ENCODE results near the gene FAM50B.
"Not testable (repeated sequence)": the region's sequence is repeated elsewhere in the genome, so short reads cannot be mapped to it uniquely, and the experiment has no call there.

The FAM50B gene

DNA sequence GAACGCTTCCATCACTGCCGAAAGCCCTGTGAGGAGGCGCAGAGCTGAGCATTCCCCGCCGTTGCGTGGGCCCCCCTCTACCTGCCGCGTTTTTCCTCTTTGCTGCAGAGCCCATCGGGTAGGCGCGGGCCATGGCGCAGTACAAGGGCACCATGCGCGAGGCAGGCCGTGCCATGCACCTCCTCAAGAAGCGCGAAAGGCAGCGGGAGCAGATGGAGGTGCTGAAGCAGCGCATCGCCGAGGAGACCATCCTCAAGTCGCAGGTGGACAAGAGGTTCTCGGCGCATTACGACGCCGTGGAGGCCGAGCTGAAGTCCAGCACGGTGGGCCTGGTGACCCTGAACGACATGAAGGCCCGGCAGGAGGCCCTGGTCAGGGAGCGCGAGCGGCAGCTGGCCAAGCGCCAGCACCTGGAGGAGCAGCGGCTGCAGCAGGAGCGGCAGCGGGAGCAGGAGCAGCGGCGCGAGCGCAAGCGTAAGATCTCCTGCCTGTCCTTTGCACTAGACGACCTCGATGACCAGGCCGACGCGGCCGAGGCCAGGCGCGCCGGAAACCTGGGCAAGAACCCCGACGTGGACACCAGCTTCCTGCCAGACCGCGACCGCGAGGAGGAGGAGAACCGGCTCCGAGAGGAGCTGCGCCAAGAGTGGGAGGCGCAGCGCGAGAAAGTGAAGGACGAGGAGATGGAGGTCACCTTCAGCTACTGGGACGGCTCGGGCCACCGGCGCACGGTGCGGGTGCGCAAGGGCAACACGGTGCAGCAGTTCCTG is 693 bp downstream of the FAM50B start:
- no peak for DNase-seq (ENCODE audit: low read depth in 2 of 2)

DNA sequence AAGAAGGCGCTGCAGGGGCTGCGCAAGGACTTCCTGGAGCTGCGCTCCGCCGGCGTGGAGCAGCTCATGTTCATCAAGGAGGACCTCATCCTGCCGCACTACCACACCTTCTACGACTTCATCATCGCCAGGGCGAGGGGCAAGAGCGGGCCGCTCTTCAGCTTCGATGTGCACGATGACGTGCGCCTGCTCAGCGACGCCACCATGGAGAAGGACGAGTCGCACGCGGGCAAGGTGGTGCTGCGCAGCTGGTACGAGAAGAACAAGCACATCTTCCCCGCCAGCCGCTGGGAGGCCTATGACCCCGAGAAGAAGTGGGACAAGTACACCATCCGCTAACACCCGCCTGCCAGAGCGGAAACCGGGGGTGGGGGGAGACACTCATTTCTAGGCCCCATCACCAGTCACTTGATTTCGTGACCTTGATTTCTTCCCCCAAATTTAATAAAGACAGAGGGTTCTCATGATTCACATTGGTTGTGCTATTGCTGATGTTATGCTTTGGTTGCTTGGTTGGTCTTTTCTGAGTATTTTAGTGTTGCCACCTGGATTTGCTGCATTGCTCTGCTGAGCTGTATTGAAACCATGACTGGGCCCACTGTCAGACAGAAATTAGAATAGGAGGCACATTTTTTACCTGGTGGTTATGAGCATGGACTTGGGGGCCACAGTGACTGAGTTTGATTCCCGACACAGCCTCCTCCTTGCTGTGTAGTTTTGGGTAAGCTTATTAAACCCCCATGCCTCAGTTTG is 1.5 kb downstream of the FAM50B start:
- DNase-seq (ENCODE audit: low read depth in 2 of 2) = no peak

DNA sequence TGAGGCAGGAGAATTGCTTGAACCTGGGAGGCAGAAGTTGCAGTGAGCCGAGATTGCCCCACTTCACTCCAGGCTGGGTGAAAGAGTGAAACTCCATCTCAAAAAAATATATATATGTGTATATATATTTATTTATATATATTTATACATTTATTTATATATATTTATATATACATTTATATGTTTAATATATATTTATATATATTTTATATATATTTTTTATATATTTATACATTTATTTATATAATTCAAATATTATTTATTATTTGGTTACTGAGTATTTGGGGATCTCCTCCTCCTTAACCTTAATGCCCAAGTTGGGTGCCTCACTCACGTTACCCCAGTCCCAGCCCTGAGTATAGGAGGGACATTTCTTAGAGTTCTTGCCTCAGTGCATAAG is 2.7 kb downstream of the FAM50B start:
- DNase-seq (ENCODE audit: low read depth in 2 of 2) = no peak

DNA sequence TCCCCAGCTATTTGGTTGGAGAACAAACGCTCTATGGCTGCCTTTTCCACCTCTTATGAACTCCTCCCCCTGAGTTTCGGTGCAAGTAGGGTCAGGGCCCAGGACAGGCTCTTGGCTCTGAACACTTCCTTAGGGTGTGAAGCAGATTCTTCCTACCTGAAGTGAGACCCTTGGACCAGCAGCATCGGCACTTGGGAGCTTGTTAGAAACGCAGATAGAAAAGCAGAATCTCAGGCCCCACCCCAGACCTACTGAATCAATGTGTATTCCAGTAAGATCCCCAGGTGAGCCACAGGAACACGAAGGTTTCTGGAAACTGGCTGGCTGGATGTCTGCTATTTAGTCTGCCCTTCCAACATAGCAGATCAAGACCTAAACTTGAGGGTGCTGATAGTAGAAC is 3.2 kb downstream of the FAM50B start:
- no peak for DNase-seq (ENCODE audit: low read depth in 2 of 2)

DNA sequence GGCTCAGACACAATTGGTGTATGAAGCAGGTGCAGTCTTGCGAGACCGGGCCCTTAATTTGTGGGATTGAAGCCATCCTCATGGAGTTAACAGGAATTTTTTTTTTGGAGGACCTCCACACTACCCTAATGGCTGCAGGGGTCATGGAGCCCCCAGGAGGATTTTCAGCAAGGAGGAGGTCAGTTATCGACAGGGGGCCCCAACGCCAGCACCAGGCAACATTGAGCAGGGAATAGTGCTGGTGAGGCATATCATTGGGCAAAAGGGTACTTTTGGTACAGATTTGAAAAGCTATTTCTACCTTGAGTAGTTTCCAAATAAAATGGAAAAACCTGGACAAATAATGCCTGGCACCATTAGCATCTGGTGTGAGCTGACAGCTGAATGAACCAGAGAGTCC is 6.7 kb downstream of the FAM50B start:
- DNase-seq (ENCODE audit: low read depth in 2 of 2) = no peak

DNA sequence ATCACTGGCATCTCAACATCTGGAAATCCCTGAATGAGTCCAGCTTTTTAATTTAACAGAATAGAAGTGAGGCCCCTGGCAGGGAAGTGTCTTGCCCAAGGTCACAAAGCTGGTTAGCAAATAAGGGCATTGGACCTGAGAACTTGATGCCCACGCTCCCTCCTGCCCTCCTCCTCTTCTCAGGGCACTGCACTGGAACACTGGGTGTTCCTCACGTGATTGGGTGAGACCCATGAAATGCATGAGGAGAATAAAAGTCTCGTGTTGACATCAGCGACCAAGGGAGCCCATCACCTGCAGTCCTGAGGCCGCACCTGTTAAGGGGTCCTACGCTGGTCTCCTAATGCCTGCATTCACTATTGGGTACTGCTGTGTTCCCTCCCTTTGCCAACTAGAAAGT is 7.4 kb downstream of the FAM50B start:
- no peak for DNase-seq (ENCODE audit: low read depth in 2 of 2)

DNA sequence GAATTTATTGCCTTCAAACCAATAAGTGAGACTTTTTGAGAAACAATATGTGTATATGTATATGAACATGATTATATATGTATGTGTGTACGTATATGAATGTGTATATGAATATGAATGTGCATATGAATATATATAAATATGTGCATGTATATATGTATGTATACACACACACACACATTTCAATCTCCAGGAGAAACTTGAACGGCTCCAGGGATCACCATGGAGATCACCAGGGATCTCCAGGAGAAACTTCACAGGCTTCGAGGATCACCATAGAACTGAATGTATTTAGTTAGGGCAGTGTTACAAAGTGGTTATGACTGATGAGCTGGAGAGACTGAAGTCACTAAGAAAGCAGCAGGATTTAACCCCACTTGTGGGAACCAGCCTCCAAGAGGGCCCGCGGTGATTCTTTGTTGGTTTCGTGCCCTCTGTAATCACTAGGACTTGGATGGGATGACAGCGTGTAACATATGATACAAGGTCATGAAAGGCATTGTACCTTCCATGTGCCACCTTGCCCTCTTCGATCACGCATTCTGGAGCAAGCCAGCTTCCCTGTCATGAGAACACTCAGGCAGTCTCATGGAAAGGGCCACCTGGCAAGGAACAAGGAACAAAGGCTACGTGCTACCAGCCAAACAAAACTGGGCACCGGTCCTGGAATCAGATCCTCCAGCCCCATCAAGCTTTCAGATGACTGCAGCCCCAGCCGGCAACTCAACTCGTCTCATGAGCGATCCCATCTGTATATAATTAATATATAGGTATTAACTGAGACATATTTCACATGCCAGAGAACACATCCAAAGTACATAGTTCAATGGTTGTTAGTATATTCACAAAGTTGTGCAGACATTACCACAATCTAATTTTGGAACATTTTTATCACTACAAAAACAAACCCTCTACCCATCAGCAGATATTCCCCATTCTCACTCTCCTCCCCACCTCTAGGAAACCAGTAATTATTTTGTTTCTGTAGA is 8.6 kb downstream of the FAM50B start:
- no peak for DNase-seq (ENCODE audit: low read depth in 2 of 2)

DNA sequence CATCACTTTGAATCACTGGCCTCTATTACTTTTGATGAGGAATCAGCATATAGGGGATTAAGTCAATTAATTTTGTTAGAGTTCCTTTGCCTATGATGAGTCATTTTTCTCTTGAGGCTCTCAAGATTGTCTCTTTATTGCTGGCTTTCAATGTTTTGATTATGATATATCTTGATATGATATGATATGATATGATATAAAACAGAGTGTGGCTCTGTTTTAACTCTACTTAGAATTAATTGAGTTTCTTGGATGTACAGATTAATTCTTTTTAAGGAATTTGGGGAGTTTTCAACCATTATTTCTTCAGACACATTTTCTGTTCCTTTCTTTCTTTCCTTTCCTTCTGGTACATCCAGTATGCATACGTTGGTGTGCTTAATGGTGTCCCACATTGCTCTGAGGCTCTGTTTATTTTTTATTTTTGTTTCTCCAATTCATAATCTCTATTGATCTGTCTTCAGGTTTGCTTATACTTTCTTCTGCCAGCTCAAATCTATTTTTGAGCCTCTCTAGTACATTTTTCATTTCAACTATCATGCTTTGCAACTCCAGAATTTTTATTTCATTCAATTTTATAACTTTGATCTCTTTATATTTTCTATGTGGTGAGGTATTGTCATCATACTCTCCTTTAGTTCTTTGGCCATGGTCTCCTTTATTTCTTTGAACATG is 10.8 kb downstream of the FAM50B start:
- DNase-seq (ENCODE audit: low read depth in 2 of 2) = no peak

DNA sequence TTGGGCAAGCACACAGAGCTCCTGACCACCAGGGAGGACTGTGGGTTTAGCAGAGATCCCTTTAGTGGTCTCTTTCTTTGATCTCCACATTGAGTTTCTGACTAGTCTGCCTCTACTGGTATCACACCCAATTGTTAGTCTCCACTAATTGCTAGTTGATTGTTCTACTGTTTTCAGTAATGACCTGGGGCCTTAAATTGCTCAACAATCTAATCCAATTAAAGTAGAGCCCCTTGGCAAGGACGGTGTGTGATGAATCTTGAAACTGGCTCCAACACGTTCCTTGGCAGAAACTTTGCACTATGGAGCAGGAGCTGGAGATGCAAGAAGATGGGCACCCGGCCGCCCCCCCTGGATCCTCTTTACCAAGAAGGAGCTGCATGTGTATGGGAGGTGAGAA is 12.3 kb downstream of the FAM50B start:
- no peak for DNase-seq (ENCODE audit: low read depth in 2 of 2)

DNA sequence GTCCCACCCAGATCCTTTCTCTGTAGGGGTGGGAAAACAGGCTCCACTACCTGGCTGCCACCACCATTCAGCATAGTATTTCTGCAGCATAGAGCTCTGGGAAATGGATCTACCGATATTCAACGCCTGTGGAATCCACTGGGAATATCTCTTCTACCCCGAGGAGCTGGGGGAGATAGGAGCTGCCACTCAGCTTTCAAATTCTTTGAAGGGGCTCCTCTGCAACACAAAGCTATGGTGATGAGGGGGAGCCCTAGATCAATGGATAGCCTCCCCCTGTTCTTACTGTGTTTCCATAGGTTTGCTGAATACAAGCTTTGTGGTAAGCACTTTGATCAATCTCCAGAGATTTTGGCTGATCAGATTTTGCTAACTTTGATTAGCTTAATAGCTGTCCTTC is 12.9 kb downstream of the FAM50B start:
- DNase-seq (ENCODE audit: low read depth in 2 of 2) = no peak

DNA sequence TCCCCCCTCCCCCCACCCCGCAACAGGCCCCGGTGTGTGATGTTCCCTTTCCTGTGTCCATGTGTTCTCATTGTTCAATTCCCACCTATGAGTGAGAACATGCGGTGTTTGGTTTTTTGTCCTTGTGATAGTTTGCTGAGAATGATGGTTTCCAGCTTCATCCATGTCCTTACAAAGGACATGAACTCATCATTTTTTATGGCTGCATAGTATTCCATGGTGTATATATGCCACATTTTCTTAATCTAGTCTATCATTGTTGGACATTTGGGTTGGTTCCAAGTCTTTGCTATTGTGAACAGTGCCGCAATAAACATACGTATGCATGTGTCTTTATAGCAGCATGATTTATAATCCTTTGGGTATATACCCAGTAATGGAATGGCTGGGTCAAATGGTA is 14.1 kb downstream of the FAM50B start:
- not testable (repeated sequence) for DNase-seq (ENCODE audit: low read depth in 2 of 2)

DNA sequence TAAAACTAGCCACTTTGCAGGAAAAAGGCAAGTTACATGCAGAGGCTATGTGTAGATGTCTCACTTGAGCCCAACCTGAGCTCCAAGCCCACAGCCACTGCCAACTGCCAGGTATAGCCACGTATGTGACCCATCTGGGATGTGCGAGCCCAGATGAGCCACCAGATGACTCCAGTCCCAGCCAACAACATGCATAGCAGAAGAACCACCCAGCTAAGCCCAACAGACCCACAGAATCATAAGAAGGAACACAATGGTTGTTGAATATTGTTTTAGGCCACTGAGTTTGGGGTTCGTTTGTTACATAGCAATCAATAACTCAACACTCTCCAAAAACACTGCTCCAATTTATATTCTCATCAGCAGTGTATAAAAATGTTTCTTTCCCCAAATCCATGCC is 16.3 kb downstream of the FAM50B start:
- no peak for DNase-seq (ENCODE audit: low read depth in 2 of 2)

DNA sequence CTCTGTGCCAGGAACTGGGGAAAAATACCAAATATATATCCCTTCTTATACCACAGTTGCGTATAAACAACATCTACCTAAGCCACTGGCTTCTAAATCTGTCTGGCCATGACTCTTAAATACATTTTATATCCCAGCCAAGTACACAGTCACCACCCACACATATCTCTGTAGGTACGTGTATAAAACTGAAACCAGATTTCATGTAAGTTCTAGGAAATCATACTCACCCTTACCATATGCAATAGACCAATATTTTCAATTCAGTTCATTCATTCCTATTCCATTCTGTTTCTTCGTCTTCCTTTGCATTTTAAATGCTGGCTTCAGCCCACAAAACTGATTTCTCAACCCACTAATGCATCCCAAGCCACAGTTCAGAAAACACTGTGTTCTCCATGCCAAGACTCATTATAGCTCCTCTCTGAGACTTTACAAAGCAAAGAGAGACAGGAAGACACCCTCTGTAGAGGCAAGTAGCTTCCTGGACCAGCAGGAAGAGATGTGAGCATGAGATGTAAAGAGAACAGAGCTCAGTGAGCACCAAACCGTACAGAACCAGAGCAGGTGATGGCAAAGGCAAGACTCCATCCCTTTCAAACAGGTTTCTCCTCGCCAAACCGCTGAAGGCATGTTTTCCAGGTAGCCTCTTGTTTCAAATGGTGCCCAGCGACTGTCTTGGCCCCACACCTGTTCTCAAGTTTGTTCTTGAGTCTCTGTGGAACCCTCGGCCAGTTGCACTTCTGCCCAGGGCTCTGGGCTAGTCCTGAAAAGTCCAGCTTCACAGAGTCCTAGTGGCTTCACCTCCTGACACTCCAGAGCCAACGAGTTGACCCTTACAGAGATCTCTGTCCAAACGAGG is 18.7 kb downstream of the FAM50B start:
- DNase-seq (ENCODE audit: low read depth in 2 of 2) = no peak

DNA sequence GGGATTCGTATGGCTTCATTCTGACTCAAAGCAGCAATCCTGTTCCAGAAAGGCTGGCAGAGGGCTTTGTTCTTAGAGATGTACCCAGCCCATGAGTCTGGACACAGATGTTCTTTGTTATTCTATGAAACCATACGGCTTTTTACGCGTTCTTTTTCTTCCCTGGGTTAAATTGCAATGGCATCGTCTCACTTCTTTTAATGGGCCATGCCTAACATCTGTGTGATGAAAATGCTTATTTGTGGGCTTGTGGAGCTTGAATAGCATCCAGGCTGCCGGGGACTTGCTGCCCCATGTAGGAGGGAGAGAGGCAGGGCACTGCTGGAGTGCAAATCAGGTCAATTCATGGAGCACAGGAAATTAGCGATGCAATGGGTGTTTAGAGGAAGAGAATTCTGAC is 19.4 kb downstream of the FAM50B start:
- DNase-seq (ENCODE audit: low read depth in 2 of 2) = no peak

DNA sequence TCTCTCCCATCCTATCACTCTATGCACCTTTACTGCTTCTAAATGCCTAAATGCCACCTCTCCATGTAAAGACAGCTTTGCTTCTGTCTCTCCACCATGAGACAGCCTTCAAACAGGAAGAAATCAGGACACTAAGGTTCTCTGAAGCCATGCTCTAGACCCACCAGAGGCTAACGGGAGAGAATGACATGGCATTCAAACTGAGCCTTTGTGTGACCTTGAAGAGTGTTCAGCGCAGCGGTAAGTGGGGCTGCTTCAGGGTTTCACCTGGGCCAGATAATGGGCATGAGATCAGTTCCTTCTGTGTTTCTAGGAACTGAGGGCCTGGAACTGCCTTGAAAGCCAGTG is 20.1 kb downstream of the FAM50B start:
- no peak for DNase-seq (ENCODE audit: low read depth in 2 of 2)

DNA sequence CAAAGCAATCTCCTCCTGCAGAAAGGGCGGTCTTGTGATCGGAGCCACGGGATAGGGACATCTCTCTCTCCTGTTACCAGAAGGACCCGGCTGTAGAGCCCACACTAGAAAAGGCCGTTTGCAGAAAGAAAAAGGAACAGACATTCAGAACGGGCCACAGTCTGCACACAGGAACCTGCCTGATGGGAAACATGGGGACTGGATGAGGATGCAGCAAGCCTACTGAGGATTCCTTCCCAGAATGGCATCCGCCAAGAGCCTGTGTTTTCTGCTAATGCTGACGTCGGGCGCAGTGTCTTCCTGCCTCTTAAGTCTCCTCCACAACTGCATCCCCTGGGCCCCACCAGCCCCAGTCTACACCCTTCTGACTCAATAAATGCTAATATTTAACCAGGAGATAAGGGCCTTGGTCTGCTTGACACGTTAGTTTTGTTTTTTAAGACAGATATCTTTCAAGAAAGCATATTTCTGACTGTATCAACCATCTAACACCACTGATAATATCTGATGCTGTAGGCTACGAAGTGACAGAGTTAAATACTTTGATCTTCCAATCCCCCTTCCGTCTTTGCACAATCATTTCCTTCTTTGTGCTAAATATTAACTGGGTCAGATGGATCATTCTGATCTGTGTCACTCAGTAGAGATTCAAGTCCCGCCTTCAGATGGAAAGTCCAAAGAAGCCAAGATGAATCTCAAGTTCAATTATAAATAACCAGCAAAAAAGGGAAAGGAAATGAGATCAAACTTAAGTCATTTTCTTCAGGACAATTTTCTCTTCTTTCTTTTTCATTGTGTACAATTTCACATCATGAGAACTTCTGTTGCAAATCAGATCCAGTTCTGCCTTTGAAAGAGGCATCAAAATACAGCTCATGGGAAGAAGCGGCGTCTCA is 20.7 kb downstream of the FAM50B start:
- DNase-seq (ENCODE audit: low read depth in 2 of 2) = no peak

DNA sequence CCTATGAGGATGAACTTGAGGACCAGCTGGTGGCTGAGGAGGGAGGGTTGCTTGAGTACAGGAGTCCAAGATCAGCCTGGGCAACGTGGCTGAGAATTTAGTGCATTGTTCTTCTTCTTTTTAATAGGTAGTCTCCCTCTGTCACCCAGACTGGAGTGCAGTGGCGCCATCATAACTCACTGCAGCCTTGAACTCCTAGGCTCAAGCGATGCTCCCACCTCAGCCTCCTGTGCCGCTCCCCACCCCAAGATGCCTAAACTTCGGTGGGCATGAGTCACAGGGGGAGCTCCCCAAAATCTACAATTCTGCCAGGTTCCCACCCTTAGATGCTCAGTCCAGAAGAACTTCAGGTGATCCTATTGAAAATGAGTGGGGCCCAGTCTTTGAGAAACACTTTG is 21.4 kb downstream of the FAM50B start:
- no peak for DNase-seq (ENCODE audit: low read depth in 2 of 2)

DNA sequence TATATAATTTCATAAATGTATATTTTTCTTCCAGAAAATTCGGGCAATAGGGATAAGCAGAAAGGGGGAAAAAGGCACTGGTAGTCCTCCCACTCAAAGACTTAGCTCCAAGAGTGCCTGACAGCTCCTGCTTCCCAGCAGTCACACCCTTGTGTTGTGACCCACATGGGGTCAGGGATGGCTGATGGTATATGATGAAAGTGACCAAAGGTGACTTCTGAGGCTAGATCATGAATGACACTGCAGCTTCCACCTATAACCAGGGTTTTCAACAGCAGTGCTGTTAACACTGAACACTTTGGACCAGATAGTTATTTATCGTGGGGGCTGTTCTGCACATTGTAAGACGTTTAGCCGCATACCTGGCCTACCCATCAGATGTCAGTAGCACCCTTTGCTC is 22.3 kb downstream of the FAM50B start:
- no peak for DNase-seq (ENCODE audit: low read depth in 2 of 2)

DNA sequence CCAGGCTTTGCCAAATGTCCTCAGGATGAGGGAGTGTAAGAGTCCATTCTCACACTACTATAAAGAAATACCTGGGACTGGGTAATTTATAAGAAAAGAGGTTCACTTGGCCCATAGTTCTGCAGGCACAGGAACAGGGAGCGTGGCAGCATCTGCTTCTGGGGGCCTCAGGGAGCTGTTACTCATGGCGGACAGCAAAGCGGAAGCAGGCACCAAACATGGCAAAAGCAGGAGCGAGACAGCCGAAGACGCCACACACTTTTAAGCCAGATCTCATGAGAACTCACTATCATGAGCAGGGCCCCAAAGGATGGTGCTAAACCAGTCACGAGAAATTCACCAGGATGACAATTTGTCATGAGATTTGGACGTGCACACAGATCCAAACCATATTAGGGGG is 22.8 kb downstream of the FAM50B start:
- DNase-seq (ENCODE audit: low read depth in 2 of 2) = no peak

DNA sequence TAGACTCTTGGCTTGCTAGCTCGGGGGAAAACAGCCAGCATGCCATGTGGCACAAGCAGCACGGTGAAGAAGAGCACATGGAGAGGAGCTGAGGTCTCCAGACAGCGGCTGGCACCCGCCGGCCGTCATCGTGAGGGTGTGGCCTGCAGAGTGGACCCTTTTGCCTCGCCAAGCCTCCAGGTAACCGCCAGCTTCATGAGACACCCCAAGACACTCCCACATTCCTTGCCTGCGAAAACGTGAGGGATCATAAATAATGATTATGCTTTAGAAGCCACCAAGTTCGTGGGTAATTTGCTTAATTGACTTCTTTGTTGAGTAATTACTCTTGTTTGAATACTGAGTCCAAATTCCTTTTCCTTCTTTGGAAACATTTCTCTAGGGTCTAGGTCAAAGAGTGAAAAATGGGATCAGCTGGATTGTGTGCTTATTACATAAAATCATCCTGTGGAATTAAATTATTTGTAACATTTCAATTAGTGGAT is 23.2 kb downstream of the FAM50B start:
- DNase-seq (ENCODE audit: low read depth in 2 of 2) = no peak

All from activated CD8-positive, alpha-beta memory T cell treated with anti-CD3 and anti-CD28 coated beads for 4 hours (primary cell).